Activated CD8-positive, alpha-beta T cell treated with anti-CD3 and anti-CD28 coated beads, Interleukin-2, amount 10 ng/mL, durations not matched to agents 7 days and 5 days (primary cell): Measurements from ENCODE around the gene UNG. TPM values are rescaled to one million over a fixed set of nuclear protein-coding genes. Genes with fewer than 3 reads are reported as not detected.

ENCODE experiments used
- ATAC-seq: fragments of 150-1000 bp; cut with Tn5 transposase; one replicate; pipeline ENCODE4 v1.10.0; 2021; ENCODE audit warnings: moderate library complexity
- CTCF ChIA-PET: fragments of 350-600 bp; sonication (Branson Sonifier 250); formaldehyde crosslinking; loops from one replicate; lab custom pipeline; 2021; ENCODE audit warnings: antibody characterized with exemption; lab: Charles Lee
- POLR2A ChIA-PET: fragments of 350-600 bp; sonication (Branson Sonifier 250); formaldehyde crosslinking; loops from one replicate; lab custom pipeline; 2021; ENCODE audit warnings: antibody characterized with exemption; lab: Charles Lee
- DNase-seq: peaks from one replicate; pipeline ENCODE4 v3.0.0-alpha.2; 2020
- H3K27ac Mint-ChIP-seq: one replicate; pipeline ENCODE4 v1.8.0; 2021; ENCODE audit warnings: mild to moderate bottlenecking, mixed read lengths
- H3K27me3 Mint-ChIP-seq: one replicate; pipeline ENCODE4 v1.8.0; 2021; ENCODE audit warnings: low read depth, mixed read lengths
- H3K36me3 Mint-ChIP-seq: one replicate; pipeline ENCODE4 v1.8.0; 2021; ENCODE audit warnings: low read depth, mixed read lengths
- H3K4me1 Mint-ChIP-seq: one replicate; pipeline ENCODE4 v1.8.0; 2021; ENCODE audit warnings: low read depth, mixed read lengths
- H3K4me3 Mint-ChIP-seq: one replicate; pipeline ENCODE4 v1.8.0; 2021; ENCODE audit warnings: mild to moderate bottlenecking, mixed read lengths
- H3K9me3 Mint-ChIP-seq: one replicate; pipeline ENCODE4 v1.8.0; 2022; ENCODE audit warnings: mixed read lengths; ENCODE audit not compliant: insufficient read depth
- total RNA-seq, 2 experiments: library from RNA; stranded (reverse); gene quantifications; one replicate each; pipeline ENCODE4 v1.2.3, GENCODE V29; 2021

Gene UNG
- total RNA-seq, 2 experiments from 2014 or later, result 61.5 to 66.8 TPM

GRCh38 chr12:109064143-109064542, 33.3 kb upstream of the UNG start:
- H3K27ac Mint-ChIP-seq, result no peak overlapping the region
- ChIA-PET CTCF (no interaction called here), POLR2A (no interaction called here)
- no peak for DNase-seq
- no peak overlapping the region for H3K4me3 Mint-ChIP-seq
- ATAC-seq, result no peak
- no peaks in the 10 kb centered on the region for H3K9me3 Mint-ChIP-seq
- no peaks in the 10 kb centered on the region for H3K27me3 Mint-ChIP-seq
- no peaks in the 10 kb centered on the region for H3K4me1 Mint-ChIP-seq
- H3K36me3 Mint-ChIP-seq, result peaks cover 2% of the 10 kb centered on the region

- no peak overlapping the region for H3K27ac Mint-ChIP-seq
- H3K36me3 Mint-ChIP-seq, result peaks cover 2% of the 10 kb centered on the region
- H3K4me1 Mint-ChIP-seq, result no peaks in the 10 kb centered on the region
- no peak for ATAC-seq
- no peak overlapping the region for H3K4me3 Mint-ChIP-seq
- no peak for DNase-seq
- H3K27me3 Mint-ChIP-seq, result no peaks in the 10 kb centered on the region
- no peaks in the 10 kb centered on the region for H3K9me3 Mint-ChIP-seq
- ChIA-PET CTCF (interaction anchor here (0.6 kb wide), 1 partner anchor 179 kb away, joined by 3 read pairs; no protein-coding TSS in a partner anchor), POLR2A (no interaction called here)
These were observed 32.1 kb upstream of the UNG start for GRCh38 chr12:109065154-109065852.

DNA sequence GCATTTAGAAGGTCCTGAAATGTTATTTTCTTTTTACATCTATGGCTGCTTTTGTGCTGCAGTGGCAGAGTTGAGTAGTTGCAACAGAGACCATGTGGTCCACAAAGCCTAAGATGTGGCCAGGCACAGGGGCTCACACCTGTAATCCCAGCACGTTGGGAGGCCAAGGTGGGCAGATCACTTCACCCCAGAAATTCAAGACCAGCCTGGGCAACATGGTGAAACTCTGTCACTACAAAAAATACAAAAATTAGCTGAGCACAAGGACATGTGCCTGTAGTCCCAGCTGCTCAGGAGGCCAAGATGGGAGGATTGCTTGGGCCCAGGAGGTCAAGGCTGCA, 31.6 kb upstream of the UNG start:
- Mint-ChIP-seq H3K4me3 (no peak overlapping the region), H3K27me3 (no peaks in the 10 kb centered on the region), H3K9me3 (no peaks in the 10 kb centered on the region), H3K27ac (no peak overlapping the region), H3K36me3 (peaks cover 2% of the 10 kb centered on the region), H3K4me1 (no peaks in the 10 kb centered on the region)
- ATAC-seq (no peak), DNase-seq (no peak)
- ChIA-PET CTCF (interaction anchor here (0.6 kb wide), 1 partner anchor 180 kb away, joined by 3 read pairs; no protein-coding TSS in a partner anchor), POLR2A (no interaction called here)

DNA sequence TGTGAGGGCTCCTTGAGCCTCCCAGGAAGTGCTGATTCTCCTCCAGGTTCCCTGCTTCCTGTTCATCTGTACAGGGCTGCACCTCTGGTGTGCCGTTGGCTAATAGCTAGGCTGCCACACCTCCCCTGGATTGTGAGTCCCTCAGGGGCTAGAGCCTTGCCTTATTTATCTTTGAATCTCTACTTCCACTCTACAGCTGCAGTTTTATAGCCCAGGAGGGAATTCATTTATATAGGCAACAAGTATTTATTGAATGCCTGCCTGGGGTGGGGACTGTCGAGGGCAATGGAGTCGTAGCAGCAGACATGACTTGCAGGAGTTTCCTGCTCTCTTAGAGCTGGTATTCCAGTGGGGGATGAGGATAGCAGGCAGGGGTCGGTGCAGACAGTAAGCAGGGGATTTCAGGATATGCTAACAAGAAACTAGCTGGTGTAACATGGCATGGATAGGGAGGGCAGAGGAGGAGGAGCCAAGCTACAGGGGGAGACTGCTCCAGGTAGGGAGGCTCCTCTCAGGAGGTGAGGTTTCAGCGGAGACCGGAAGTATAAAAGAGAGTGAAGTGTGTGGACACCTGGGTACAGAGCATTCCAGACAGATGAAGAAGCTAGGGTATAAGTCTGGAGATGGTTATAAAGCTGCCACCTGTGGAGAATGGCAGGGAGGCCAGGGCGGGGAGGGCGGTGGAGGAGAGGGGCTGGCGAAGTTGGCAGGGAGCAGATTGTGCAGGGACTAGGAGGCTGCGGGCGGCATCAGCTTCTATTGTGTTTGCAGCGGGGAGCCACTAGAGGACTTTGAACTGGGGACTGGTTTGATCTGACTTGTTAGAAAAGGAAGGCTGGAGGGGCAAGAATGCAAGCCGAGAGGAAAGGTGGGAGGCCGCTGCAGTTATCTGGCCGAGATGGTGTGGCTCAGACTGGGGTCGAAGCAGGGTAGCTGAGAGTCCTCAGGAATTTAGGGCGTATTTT, 27.8 kb upstream of the UNG start:
- no peak for ATAC-seq
- Mint-ChIP-seq H3K36me3 (peaks cover 5% of the 10 kb centered on the region), H3K4me3 (no peak overlapping the region), H3K4me1 (no peaks in the 10 kb centered on the region), H3K27ac (no peak overlapping the region), H3K9me3 (no peaks in the 10 kb centered on the region), H3K27me3 (no peaks in the 10 kb centered on the region)
- ChIA-PET POLR2A (no interaction called here), CTCF (interaction anchor here (1.8 kb wide), 1 partner anchor 23 kb away, joined by 4 read pairs; no protein-coding TSS in a partner anchor)
- DNase-seq, result no peak

GRCh38 chr12:109074866-109075265, 22.5 kb upstream of the UNG start:
- Mint-ChIP-seq H3K4me3 (no peak overlapping the region), H3K9me3 (peaks cover 5% of the 10 kb centered on the region), H3K4me1 (no peaks in the 10 kb centered on the region), H3K36me3 (peaks cover 25% of the 10 kb centered on the region), H3K27ac (no peak overlapping the region), H3K27me3 (no peaks in the 10 kb centered on the region)
- ChIA-PET POLR2A (no interaction called here), CTCF (no interaction called here)
- ATAC-seq (no peak), DNase-seq (no peak)

DNA sequence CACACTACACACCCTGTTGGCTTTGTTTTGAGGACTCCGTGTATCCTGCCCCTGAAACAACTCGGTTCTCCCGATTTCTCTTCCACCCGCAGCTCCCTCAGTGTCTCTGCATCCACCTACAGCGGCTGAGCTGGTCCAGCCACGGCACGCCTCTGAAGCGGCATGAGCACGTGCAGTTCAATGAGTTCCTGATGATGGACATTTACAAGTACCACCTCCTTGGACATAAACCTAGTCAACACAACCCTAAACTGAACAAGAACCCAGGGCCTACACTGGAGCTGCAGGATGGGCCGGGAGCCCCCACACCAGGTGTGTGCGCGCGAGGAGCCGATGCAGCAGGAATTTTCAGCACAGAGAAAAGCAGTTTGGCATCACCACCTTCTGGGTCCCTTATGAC, 14.6 kb upstream of the UNG start:
- Mint-ChIP-seq H3K27me3 (no peaks in the 10 kb centered on the region), H3K36me3 (peaks cover 16% of the 10 kb centered on the region), H3K27ac (no peak overlapping the region), H3K4me1 (peaks cover 2% of the 10 kb centered on the region), H3K9me3 (peaks cover 5% of the 10 kb centered on the region), H3K4me3 (no peak overlapping the region)
- ChIA-PET CTCF (no interaction called here), POLR2A (no interaction called here)
- DNase-seq (no peak), ATAC-seq (no peak)

- H3K27me3 Mint-ChIP-seq, result no peaks in the 10 kb centered on the region
These were observed 13.0 kb upstream of the UNG start for GRCh38 chr12:109084425-109084824.

GRCh38 chr12:109085590-109085989, 11.8 kb upstream of the UNG start:
- no peaks in the 10 kb centered on the region for H3K27me3 Mint-ChIP-seq
- ATAC-seq, result no peak
- peaks cover 5% of the 10 kb centered on the region for H3K4me1 Mint-ChIP-seq
- H3K27ac Mint-ChIP-seq, result no peak overlapping the region
- H3K9me3 Mint-ChIP-seq, result no peaks in the 10 kb centered on the region
- ChIA-PET CTCF (no interaction called here), POLR2A (no interaction called here)
- H3K36me3 Mint-ChIP-seq, result peaks cover 21% of the 10 kb centered on the region
- DNase-seq, result no peak
- no peak overlapping the region for H3K4me3 Mint-ChIP-seq

More at GRCh38 chr12:109084425-109084824, 13.0 kb upstream of the UNG start:
- ATAC-seq (no peak), DNase-seq (no peak)
- CTCF ChIA-PET, result no interaction called here
- H3K4me1 Mint-ChIP-seq, result peaks cover 3% of the 10 kb centered on the region
- POLR2A ChIA-PET, result no interaction called here
- H3K9me3 Mint-ChIP-seq, result no peaks in the 10 kb centered on the region
- peaks cover 16% of the 10 kb centered on the region for H3K36me3 Mint-ChIP-seq
- no peak overlapping the region for H3K4me3 Mint-ChIP-seq
- no peak overlapping the region for H3K27ac Mint-ChIP-seq

GRCh38 chr12:109087250-109087649, 10.1 kb upstream of the UNG start:
- peaks cover 16% of the 10 kb centered on the region for H3K4me1 Mint-ChIP-seq
- no peak overlapping the region for H3K27ac Mint-ChIP-seq
- ChIA-PET POLR2A (no interaction called here), CTCF (interaction anchor here (0.6 to 2.0 kb wide), 4 partner anchors 10 to 32 kb away, joined by 3 to 10 read pairs (median 3); no protein-coding TSS in a partner anchor)
- H3K4me3 Mint-ChIP-seq, result no peak overlapping the region
- no peaks in the 10 kb centered on the region for H3K27me3 Mint-ChIP-seq
- DNase-seq (no peak), ATAC-seq (no peak)
- no peaks in the 10 kb centered on the region for H3K9me3 Mint-ChIP-seq
- H3K36me3 Mint-ChIP-seq, result peaks cover 20% of the 10 kb centered on the region

- ChIA-PET POLR2A (no interaction called here), CTCF (no interaction called here)
- Mint-ChIP-seq H3K4me1 (peaks cover 30% of the 10 kb centered on the region), H3K36me3 (peaks cover 22% of the 10 kb centered on the region), H3K27ac (no peak overlapping the region), H3K9me3 (no peaks in the 10 kb centered on the region), H3K27me3 (no peaks in the 10 kb centered on the region), H3K4me3 (no peak overlapping the region)
- no peak for ATAC-seq
- DNase-seq, result no peak
These were observed 8.6 kb upstream of the UNG start for GRCh38 chr12:109088818-109089217.

GRCh38 chr12:109089683-109090082, 7.7 kb upstream of the UNG start:
- no peak overlapping the region for H3K27ac Mint-ChIP-seq

More at GRCh38 chr12:109089683-109090082, 7.7 kb upstream of the UNG start:
- DNase-seq (no peak), ATAC-seq (no peak)
- POLR2A ChIA-PET, result no interaction called here
- Mint-ChIP-seq H3K4me3 (no peak overlapping the region), H3K9me3 (no peaks in the 10 kb centered on the region), H3K27me3 (no peaks in the 10 kb centered on the region), H3K4me1 (peaks cover 34% of the 10 kb centered on the region), H3K36me3 (peaks cover 22% of the 10 kb centered on the region)
- CTCF ChIA-PET, result no interaction called here
